Kidney epithelial cell (primary cell): ENCODE data around the gene SPTBN2. TPM values are rescaled to one million over a fixed set of nuclear protein-coding genes. Genes with fewer than 3 reads are reported as not detected.

Experiments
- DNase-seq: peaks from one replicate; pipeline ENCODE4 v3.0.0-alpha.2; 2010; ENCODE audit warnings: low read depth
- H3K27me3 ChIP-seq: 2 replicates; pipeline ENCODE4 v1.6.0; 2011; ENCODE audit warnings: low read length; ENCODE audit not compliant: control insufficient read depth, insufficient read depth
- H3K36me3 ChIP-seq: 2 replicates; pipeline ENCODE4 v1.5.1; 2011; ENCODE audit warnings: low read length; ENCODE audit not compliant: control insufficient read depth, insufficient read depth
- H3K4me3 ChIP-seq: 2 replicates; pipeline ENCODE4 v1.5.1; 2011; ENCODE audit warnings: low read depth, mild to moderate bottlenecking, control low read depth, low read length
- total RNA-seq: library from RNA; depleted of rRNA; stranded (reverse); fragments of >200 nt; gene quantifications from 2 replicates; pipeline ENCODE4 v1.2.3, GENCODE V29; 2015
- TF ChIP-seq, protein P1 (sequence below): IDR thresholded peaks from 2 replicates; pipeline ENCODE4 v1.5.1; 2011; ENCODE audit warnings: mild to moderate bottlenecking, moderate library complexity, low read length, control low read depth, inconsistent platforms; ENCODE audit not compliant: insufficient read depth, poor library complexity, severe bottlenecking

The SPTBN2 gene
- total RNA-seq, 1 donor from 2014 or later: 79.4 TPM

DNA sequence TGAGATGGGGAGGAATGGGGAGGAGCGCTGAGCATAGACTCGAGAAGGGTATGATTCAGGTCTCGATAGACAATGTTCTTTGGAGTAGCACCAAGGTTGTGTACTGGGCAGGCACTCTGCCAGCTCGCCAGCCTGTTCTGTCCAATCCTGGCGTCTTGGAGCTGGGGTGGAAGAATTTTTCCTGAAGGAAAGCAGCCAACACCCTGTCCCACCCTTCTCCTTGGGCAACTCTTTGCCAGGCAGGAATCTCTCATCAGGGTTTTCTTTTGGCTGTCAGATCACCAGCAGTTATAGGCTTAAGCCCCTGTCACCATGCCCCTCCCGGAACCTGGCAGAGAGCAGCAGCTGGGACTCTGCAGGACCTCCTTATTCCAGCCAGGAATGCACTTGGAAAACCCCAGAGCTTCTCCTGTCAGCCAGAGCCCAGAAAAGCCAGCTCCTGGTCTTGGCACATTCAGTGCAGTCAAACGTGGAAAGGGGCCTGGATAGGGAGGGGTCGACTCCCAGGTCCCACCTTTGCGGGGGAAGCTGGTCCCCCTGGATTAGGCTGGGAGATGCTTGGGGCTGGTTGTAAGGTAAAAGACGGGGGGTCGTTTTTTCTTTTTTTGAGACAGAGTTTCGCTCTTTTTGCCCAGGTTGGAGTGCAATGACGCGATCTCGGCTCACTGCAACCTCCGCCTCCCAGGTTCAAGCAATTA, 14.4 kb upstream of the SPTBN2 start:
- Histone ChIP-seq H3K4me3 (no peak overlapping the region), H3K27me3 (no peaks in the 10 kb centered on the region), H3K36me3 (no peaks in the 10 kb centered on the region)
- TF ChIP-seq, protein P1, sequence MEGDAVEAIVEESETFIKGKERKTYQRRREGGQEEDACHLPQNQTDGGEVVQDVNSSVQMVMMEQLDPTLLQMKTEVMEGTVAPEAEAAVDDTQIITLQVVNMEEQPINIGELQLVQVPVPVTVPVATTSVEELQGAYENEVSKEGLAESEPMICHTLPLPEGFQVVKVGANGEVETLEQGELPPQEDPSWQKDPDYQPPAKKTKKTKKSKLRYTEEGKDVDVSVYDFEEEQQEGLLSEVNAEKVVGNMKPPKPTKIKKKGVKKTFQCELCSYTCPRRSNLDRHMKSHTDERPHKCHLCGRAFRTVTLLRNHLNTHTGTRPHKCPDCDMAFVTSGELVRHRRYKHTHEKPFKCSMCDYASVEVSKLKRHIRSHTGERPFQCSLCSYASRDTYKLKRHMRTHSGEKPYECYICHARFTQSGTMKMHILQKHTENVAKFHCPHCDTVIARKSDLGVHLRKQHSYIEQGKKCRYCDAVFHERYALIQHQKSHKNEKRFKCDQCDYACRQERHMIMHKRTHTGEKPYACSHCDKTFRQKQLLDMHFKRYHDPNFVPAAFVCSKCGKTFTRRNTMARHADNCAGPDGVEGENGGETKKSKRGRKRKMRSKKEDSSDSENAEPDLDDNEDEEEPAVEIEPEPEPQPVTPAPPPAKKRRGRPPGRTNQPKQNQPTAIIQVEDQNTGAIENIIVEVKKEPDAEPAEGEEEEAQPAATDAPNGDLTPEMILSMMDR: no peak
- DNase-seq: no peak

DNA sequence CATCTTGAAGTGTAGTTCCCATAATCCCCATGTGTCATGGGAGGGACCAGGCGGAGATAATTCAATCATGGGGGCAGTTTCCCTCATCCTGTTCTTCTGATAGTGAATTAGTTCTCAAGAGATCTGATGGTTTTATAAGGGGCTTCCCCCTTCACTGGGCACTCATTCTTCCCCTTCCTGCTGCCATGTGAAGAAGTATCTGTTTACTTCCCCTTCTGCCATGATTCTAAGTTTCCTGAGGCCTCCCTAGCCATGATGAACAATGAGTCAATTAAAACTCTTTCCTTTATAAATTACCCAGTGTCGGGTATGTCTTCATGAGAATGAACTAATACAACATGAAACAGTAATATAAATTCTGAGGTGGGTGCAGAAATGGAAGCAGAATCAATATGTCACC, 12.1 kb upstream of the SPTBN2 start:
- H3K36me3 ChIP-seq: no peaks in the 10 kb centered on the region
- no peaks in the 10 kb centered on the region for H3K27me3 ChIP-seq
- no peak overlapping the region for H3K4me3 ChIP-seq
- no peak for DNase-seq
- TF ChIP-seq, protein P1: no peak

DNA sequence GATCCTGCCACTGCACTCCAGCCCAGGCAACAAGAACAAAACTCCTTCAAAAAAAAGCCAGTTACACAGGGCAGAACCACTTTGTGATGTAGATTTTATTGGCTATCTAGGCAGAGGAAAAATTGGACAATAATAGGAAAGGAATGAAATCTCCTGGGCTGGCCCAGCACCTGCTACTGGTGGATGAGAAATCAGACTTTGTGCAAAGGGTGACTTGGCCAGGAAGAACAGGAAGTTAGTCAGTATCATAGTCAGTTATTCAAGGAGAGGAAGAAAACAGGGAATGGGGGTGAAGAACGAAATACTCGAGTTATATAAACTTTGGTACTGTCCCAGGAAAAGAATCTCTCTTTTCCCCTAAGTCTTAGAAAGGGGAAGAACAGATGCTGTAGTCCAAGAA, 11.0 kb upstream of the SPTBN2 start:
- DNase-seq: no peak
- no peaks in the 10 kb centered on the region for H3K27me3 ChIP-seq
- TF ChIP-seq, protein P1: no peak
- H3K4me3 ChIP-seq: no peak overlapping the region
- H3K36me3 ChIP-seq: no peaks in the 10 kb centered on the region

DNA sequence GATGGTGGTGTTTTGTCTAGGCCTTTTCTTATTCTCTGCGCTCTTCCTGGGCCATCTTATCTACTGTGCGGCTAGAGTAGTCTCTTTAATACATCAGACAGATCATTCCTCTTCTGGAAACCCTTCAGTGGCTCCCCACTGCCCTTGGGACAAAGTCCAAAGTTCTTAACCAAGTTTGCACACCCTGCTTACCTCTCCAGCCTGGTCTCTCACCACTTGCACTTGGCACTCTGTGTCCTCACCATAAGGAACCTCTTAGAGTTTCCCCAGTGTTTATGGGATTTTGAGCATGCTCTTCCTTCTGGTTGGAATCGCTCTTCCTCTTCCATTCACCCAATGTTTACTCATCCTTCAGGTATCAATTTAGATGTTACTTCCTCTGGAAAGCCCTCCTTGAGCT, 5.2 kb upstream of the SPTBN2 start:
- TF ChIP-seq, protein P1: no peak
- H3K36me3 ChIP-seq: no peaks in the 10 kb centered on the region
- no peak for DNase-seq
- H3K4me3 ChIP-seq: no peak overlapping the region
- H3K27me3 ChIP-seq: no peaks in the 10 kb centered on the region

DNA sequence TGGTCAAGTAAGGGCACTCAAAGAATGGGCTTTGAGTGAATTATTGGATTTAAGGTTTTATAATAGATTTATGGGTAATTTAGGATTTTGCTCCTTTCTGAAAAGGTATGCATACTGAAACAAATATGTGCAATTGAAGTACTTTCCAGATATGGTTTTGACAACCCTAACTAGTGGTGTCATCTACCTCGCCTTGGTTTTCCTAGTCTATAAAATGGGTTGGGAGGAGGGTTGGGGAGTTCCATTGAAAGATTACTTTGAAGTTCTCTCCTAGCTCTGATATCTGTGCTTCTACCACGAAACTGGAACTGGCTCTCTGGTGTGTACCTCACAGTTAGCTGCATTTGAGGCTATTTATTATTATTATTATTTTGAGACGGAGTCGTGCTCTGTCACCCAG, 431 bp upstream of the SPTBN2 start:
- TF ChIP-seq, protein P1: no peak
- Histone ChIP-seq H3K36me3 (no peaks in the 10 kb centered on the region), H3K4me3 (no peak overlapping the region), H3K27me3 (no peaks in the 10 kb centered on the region)
- no peak for DNase-seq
